ENCODE data around the gene GTF3C1.

The GTF3C1 gene, protein sequence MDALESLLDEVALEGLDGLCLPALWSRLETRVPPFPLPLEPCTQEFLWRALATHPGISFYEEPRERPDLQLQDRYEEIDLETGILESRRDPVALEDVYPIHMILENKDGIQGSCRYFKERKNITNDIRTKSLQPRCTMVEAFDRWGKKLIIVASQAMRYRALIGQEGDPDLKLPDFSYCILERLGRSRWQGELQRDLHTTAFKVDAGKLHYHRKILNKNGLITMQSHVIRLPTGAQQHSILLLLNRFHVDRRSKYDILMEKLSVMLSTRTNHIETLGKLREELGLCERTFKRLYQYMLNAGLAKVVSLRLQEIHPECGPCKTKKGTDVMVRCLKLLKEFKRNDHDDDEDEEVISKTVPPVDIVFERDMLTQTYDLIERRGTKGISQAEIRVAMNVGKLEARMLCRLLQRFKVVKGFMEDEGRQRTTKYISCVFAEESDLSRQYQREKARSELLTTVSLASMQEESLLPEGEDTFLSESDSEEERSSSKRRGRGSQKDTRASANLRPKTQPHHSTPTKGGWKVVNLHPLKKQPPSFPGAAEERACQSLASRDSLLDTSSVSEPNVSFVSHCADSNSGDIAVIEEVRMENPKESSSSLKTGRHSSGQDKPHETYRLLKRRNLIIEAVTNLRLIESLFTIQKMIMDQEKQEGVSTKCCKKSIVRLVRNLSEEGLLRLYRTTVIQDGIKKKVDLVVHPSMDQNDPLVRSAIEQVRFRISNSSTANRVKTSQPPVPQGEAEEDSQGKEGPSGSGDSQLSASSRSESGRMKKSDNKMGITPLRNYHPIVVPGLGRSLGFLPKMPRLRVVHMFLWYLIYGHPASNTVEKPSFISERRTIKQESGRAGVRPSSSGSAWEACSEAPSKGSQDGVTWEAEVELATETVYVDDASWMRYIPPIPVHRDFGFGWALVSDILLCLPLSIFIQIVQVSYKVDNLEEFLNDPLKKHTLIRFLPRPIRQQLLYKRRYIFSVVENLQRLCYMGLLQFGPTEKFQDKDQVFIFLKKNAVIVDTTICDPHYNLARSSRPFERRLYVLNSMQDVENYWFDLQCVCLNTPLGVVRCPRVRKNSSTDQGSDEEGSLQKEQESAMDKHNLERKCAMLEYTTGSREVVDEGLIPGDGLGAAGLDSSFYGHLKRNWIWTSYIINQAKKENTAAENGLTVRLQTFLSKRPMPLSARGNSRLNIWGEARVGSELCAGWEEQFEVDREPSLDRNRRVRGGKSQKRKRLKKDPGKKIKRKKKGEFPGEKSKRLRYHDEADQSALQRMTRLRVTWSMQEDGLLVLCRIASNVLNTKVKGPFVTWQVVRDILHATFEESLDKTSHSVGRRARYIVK (N-terminal part only)

DNA sequence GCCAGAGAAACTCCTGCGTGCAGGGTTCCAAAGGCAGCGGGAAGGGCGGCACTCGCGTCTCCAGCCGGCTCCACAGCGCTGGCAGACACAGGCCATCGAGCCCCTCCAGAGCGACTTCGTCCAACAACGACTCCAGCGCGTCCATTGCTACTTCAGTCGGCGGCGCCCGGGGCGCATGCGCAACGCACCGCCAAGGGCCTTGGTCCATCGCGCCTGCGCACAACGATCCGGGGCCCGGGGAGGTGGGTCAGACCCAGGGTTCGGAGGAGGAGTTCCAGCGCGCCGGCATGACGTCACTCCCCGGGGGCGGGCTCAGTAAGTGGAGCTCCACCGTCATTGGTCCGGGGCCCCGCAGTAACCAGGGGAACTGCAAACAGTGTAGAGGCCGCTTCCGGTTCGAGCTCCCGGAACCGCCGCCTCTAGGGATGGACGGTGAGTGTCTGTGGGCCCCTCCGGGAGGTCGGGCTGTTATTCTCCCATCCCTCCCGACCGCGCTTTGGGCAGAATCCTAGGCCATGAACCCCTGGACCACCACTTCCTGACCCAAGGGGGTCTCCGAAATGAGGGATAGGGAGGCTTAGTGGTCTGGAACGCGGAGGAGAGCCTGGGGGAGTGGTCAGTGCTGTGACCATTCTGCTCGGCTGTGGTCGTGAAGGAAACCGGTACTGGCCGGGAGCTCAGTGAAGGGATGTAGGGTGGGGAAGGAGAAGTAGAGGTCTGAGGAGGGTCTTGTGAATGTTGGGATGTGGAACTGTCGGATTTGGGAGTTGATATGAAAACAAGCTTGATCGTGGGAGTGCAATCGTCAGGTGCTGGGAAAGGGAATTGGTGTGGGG, at the start of gene GTF3C1, which contains the start of gene KATNIP:
GTF3C1 (minus strand) TSS at position 168 of the 836 bp plus-strand sequence; CDS start at position 145, 23 bp downstream.
KATNIP (plus strand) TSS at position 399 of the 836 bp plus-strand sequence; CDS start at position 426, 27 bp downstream.
- Histone ChIP-seq H3K36me3 (replicated peaks; ENCODE audit: low read depth, low read length) (no peaks in the 10 kb centered on the region), H3K4me3 (ENCODE audit: low read length) (peak within 1 kb of the TSS; percentile 95), H3K9me3 (ENCODE audit: insufficient read depth, low read length) (no peaks in the 10 kb centered on the region), H4K20me1 (ENCODE audit: insufficient read depth, low read length) (0 out of 2 replicates have a peak, but pooled peaks cover 5% of the 10 kb centered on the region), H3K4me2 (ENCODE audit: low read length) (peak within 1 kb of the TSS; percentile 88), H2AFZ (ENCODE audit: low read depth, low read length) (peak within 1 kb of the TSS; percentile 79), H3K4me1 (ENCODE audit: low read length) (peaks cover 14% of the 10 kb centered on the region), H3K27me3 (ENCODE audit: low read depth, low read length) (no peaks in the 10 kb centered on the region), H3K27ac (ENCODE audit: low read length) (no peak within 1 kb of the TSS), H3K79me2 (ENCODE audit: low read length) (peaks cover 37% of the 10 kb centered on the region), H3K9ac (ENCODE audit: low read length) (peak within 1 kb of the TSS; percentile 77)
- TF ChIP-seq, protein P1, sequence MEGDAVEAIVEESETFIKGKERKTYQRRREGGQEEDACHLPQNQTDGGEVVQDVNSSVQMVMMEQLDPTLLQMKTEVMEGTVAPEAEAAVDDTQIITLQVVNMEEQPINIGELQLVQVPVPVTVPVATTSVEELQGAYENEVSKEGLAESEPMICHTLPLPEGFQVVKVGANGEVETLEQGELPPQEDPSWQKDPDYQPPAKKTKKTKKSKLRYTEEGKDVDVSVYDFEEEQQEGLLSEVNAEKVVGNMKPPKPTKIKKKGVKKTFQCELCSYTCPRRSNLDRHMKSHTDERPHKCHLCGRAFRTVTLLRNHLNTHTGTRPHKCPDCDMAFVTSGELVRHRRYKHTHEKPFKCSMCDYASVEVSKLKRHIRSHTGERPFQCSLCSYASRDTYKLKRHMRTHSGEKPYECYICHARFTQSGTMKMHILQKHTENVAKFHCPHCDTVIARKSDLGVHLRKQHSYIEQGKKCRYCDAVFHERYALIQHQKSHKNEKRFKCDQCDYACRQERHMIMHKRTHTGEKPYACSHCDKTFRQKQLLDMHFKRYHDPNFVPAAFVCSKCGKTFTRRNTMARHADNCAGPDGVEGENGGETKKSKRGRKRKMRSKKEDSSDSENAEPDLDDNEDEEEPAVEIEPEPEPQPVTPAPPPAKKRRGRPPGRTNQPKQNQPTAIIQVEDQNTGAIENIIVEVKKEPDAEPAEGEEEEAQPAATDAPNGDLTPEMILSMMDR (IDR thresholded peaks at IDR 0.05; ENCODE audit: low read depth, low read length), result no peak
- no peak for TF ChIP-seq EZH2phosphoT487 (IDR thresholded peaks at IDR 0.05; ENCODE audit: low read depth)

DNA sequence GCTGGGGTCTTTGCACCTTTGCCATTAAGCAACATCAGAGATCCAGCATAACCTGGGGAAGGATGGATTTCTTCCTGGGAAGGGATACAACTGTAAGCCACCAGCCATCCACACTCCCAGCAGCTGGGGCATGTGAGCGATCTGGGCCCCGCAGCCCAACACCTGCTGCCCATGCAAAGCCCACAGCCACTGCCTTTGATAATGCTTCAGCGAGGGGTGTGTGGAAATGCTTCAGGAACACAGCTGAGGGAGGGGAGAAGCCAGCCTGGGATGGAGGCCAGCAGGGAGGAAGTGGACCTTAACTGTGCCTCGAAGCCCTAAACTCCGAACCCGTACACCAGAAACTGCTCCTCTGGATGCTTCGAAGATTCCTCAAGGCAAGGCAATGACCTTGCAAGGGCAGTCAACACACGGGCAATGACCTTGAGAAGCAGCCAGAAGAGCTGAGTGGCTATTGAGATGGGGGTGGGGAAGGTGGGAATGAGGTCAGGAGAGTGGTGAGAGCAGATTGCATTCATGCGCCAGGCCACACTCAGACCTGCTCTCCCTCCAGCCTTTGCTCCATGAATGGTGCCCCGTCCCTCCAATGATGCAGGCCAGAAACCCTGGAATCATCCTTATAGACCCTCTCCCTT, 49.3 kb upstream of the GTF3C1 start:
- Histone ChIP-seq H3K27ac (ENCODE audit: low read length) (no peak overlapping the region), H3K9ac (ENCODE audit: low read length) (no peak overlapping the region)

DNA sequence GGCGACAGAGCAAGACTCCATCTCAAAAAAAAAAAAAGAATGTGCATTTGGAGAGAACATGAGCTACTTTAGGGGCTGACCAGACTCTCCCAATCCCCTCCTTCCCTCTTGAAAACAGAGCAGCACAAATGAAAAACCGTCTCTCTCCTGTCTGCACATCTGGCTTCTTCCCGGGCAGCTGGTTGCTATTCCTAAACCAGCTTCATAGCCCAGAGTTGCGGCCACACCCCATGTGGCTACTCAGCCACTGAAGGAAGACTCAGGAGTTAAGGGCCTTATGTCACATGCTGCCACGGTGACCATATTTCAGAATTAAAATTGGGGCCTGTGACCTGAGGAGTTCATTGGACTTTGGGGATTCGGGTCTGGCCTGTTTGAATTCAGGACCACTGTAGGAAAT, 48.5 kb upstream of the GTF3C1 start:
- Histone ChIP-seq H3K4me3 (ENCODE audit: low read length) (no peak overlapping the region), H3K79me2 (ENCODE audit: low read length) (no peaks in the 10 kb centered on the region), H3K36me3 (replicated peaks; ENCODE audit: low read depth, low read length) (no peaks in the 10 kb centered on the region), H3K27ac (ENCODE audit: low read length) (no peak overlapping the region), H4K20me1 (ENCODE audit: insufficient read depth, low read length) (no peaks in the 10 kb centered on the region), H3K9me3 (ENCODE audit: insufficient read depth, low read length) (no peaks in the 10 kb centered on the region), H3K27me3 (ENCODE audit: low read depth, low read length) (no peaks in the 10 kb centered on the region), H3K9ac (ENCODE audit: low read length) (no peak overlapping the region), H3K4me1 (ENCODE audit: low read length) (no peaks in the 10 kb centered on the region), H3K4me2 (ENCODE audit: low read length) (no peak overlapping the region), H2AFZ (ENCODE audit: low read depth, low read length) (no peak overlapping the region)
- no peak for TF ChIP-seq EZH2phosphoT487 (IDR thresholded peaks at IDR 0.05; ENCODE audit: low read depth)
- TF ChIP-seq, protein P1 (IDR thresholded peaks at IDR 0.05; ENCODE audit: low read depth, low read length), result no peak

More for the DNA sequence above, 49.3 kb upstream of the GTF3C1 start:
- Histone ChIP-seq H2AFZ (ENCODE audit: low read depth, low read length) (no peak overlapping the region), H3K4me1 (ENCODE audit: low read length) (no peaks in the 10 kb centered on the region), H3K79me2 (ENCODE audit: low read length) (no peaks in the 10 kb centered on the region), H3K4me3 (ENCODE audit: low read length) (no peak overlapping the region), H3K9me3 (ENCODE audit: insufficient read depth, low read length) (no peaks in the 10 kb centered on the region), H3K27me3 (ENCODE audit: low read depth, low read length) (no peaks in the 10 kb centered on the region), H3K36me3 (replicated peaks; ENCODE audit: low read depth, low read length) (no peaks in the 10 kb centered on the region), H4K20me1 (ENCODE audit: insufficient read depth, low read length) (no peaks in the 10 kb centered on the region), H3K4me2 (ENCODE audit: low read length) (no peak overlapping the region)
- no peak for TF ChIP-seq EZH2phosphoT487 (IDR thresholded peaks at IDR 0.05; ENCODE audit: low read depth)
- TF ChIP-seq, protein P1 (IDR thresholded peaks at IDR 0.05; ENCODE audit: low read depth, low read length), result no peak

All from OCI-LY3 (cell line).